ENCODE data around the gene SEC14L2. TPM values are rescaled to one million over a fixed set of nuclear protein-coding genes. Genes with fewer than 3 reads are reported as not detected.

Gene SEC14L2
- total and polyA plus RNA-seq, 4 donors: 6.1 to 10.3 (median 8.0) TPM

DNA sequence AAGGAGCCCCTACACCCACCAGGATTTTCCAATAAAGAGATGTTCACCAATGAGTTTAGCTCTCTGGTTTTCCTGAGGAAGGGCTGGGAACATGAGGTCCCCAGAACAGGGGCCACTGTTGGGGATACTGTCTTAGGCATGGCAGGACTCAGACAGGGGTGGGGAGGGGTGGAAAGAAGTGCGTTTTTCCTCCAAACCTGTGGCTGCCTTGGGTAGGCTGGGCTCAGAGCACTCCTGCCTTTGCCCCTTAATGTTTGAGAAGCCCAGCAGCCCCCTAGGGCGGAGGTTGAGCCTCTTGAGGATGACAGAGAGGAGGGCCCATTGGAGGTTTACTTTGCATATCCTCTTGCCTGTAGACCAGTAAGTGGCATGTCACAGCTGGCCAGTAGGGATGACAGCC is 39.4 kb downstream of the SEC14L2 start:
- WGBS, 2 donors: 82 to 100% methylated on average over 2 of the region's 2 CpGs
- Histone ChIP-seq H3K27me3 (ENCODE audit: control insufficient read depth in 3 of 3, insufficient read depth in 3 of 3, low read length in 2 of 3) (no peaks in the 10 kb centered on the region), H3K4me1 (ENCODE audit: control insufficient read depth in 5 of 5, insufficient read depth in 5 of 5, low read length in 5 of 5) (peaks cover 0 to 3% (median 0%) of the 10 kb centered on the region in 5 donors), H3K36me3 (ENCODE audit: control insufficient read depth in 4 of 4, insufficient read depth in 4 of 4, low read length in 4 of 4) (no peaks in the 10 kb centered on the region), H3K9ac (ENCODE audit: insufficient read depth in 1 of 2, low read length in 2 of 2) (no peak overlapping the region), H3K9me3 (ENCODE audit: control insufficient read depth in 4 of 4, insufficient read depth in 3 of 4, low read length in 3 of 4) (peaks cover 0 to 6% (median 0%) of the 10 kb centered on the region in 4 donors), H3K4me3 (no peak overlapping the region), H3K27ac (ENCODE audit: low read depth in 1 of 2, low read length in 1 of 2) (peak overlapping the region in 1 of 2 donors; percentile 61)
- peak; percentile 20 to 49 (median 30) for DNase-seq
- TF ChIP-seq, protein P1, sequence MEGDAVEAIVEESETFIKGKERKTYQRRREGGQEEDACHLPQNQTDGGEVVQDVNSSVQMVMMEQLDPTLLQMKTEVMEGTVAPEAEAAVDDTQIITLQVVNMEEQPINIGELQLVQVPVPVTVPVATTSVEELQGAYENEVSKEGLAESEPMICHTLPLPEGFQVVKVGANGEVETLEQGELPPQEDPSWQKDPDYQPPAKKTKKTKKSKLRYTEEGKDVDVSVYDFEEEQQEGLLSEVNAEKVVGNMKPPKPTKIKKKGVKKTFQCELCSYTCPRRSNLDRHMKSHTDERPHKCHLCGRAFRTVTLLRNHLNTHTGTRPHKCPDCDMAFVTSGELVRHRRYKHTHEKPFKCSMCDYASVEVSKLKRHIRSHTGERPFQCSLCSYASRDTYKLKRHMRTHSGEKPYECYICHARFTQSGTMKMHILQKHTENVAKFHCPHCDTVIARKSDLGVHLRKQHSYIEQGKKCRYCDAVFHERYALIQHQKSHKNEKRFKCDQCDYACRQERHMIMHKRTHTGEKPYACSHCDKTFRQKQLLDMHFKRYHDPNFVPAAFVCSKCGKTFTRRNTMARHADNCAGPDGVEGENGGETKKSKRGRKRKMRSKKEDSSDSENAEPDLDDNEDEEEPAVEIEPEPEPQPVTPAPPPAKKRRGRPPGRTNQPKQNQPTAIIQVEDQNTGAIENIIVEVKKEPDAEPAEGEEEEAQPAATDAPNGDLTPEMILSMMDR (IDR thresholded peaks at IDR 0.05; ENCODE audit: control extremely low read depth, extremely low read depth): no peak
- ATAC-seq (ENCODE audit: insufficient read depth, low FRiP score): no peak

GRCh38 chr22:30438559-30438958 is 41.7 kb downstream of the SEC14L2 start:
- DNase-seq: no peak
- Histone ChIP-seq H3K27me3 (ENCODE audit: control insufficient read depth in 3 of 3, insufficient read depth in 3 of 3, low read length in 2 of 3) (no peaks in the 10 kb centered on the region), H3K4me1 (ENCODE audit: control insufficient read depth in 5 of 5, insufficient read depth in 5 of 5, low read length in 5 of 5) (peaks cover 0 to 3% (median 0%) of the 10 kb centered on the region in 5 donors), H3K9ac (ENCODE audit: insufficient read depth in 1 of 2, low read length in 2 of 2) (no peak overlapping the region), H3K36me3 (ENCODE audit: control insufficient read depth in 4 of 4, insufficient read depth in 4 of 4, low read length in 4 of 4) (no peaks in the 10 kb centered on the region), H3K9me3 (ENCODE audit: control insufficient read depth in 4 of 4, insufficient read depth in 3 of 4, low read length in 3 of 4) (peaks cover 0 to 4% (median 0%) of the 10 kb centered on the region in 4 donors), H3K27ac (ENCODE audit: low read depth in 1 of 2, low read length in 1 of 2) (no peak overlapping the region), H3K4me3 (no peak overlapping the region)
- TF ChIP-seq, protein P1 (IDR thresholded peaks at IDR 0.05; ENCODE audit: control extremely low read depth, extremely low read depth): no peak
- WGBS, 2 donors: 81 to 85% methylated on average over 3 of the region's 3 CpGs
- no peak for ATAC-seq (ENCODE audit: insufficient read depth, low FRiP score)

DNA sequence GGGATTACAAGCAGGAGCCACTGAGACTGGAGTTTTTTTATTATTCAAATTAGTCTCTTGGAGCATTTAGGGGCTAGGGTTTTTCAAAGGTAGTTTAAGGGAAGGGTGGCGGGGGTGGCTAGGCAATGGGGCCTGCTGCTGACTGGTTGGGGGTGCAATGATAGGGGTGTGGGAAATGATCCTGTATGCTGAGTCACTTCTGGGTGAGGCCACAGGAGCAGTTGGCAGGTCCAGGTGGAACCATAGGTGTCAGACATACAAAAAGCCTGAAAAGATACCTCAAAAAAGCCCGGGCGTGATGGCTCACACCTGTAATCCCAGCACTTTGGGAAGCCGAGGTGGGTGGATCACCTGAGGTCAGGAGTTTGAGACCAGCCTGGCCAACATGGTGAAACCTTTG is 42.4 kb downstream of the SEC14L2 start:
- H3K9ac ChIP-seq (ENCODE audit: insufficient read depth in 1 of 2, low read length in 2 of 2): no peak overlapping the region
- H3K9me3 ChIP-seq (ENCODE audit: control insufficient read depth in 4 of 4, insufficient read depth in 3 of 4, low read length in 3 of 4): peaks cover 0 to 4% (median 0%) of the 10 kb centered on the region in 4 donors
- ATAC-seq (ENCODE audit: insufficient read depth, low FRiP score) (no peak), DNase-seq (no peak)
- TF ChIP-seq, protein P1 (IDR thresholded peaks at IDR 0.05; ENCODE audit: control extremely low read depth, extremely low read depth): no peak
- H3K36me3 ChIP-seq (ENCODE audit: control insufficient read depth in 4 of 4, insufficient read depth in 4 of 4, low read length in 4 of 4): no peaks in the 10 kb centered on the region
- no peak overlapping the region for H3K27ac ChIP-seq (ENCODE audit: low read depth in 1 of 2, low read length in 1 of 2)
- 85 to 91% methylated on average over 4 of the region's 4 CpGs for WGBS, 2 donors
- H3K4me3 ChIP-seq: no peak overlapping the region
- peaks cover 0 to 3% (median 0%) of the 10 kb centered on the region in 5 donors for H3K4me1 ChIP-seq (ENCODE audit: control insufficient read depth in 5 of 5, insufficient read depth in 5 of 5, low read length in 5 of 5)
- no peaks in the 10 kb centered on the region for H3K27me3 ChIP-seq (ENCODE audit: control insufficient read depth in 3 of 3, insufficient read depth in 3 of 3, low read length in 2 of 3)

DNA sequence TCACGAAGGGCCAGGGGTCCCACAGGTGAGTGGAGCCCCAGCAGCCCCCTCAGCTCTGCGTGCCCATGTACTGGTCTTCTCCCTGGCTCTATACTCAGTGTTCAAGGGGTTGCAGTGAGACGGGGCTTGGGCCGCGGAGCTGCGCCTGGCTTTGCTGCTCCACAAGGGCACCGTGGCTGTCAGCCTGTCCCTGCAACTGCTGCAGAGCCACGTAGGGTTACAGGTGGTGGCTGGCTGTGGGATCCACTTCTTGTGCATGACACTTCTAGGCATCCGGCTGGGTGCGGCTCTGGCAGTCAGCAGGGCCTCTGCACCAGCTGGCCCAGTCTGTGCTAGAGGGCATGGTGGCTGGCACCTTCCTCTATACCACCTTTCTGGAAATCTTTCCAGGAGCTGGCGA is 43.0 kb downstream of the SEC14L2 start:
- no peaks in the 10 kb centered on the region for H3K27me3 ChIP-seq (ENCODE audit: control insufficient read depth in 3 of 3, insufficient read depth in 3 of 3, low read length in 2 of 3)
- H3K4me1 ChIP-seq (ENCODE audit: control insufficient read depth in 5 of 5, insufficient read depth in 5 of 5, low read length in 5 of 5): peaks cover 0 to 3% (median 0%) of the 10 kb centered on the region in 5 donors
- TF ChIP-seq, protein P1 (IDR thresholded peaks at IDR 0.05; ENCODE audit: control extremely low read depth, extremely low read depth): no peak
- H3K36me3 ChIP-seq (ENCODE audit: control insufficient read depth in 4 of 4, insufficient read depth in 4 of 4, low read length in 4 of 4): no peaks in the 10 kb centered on the region
- no peak overlapping the region for H3K4me3 ChIP-seq
- ATAC-seq (ENCODE audit: insufficient read depth, low FRiP score) (no peak), DNase-seq (no peak)
- WGBS, 2 donors: 89 to 93% methylated on average over 11 of the region's 11 CpGs
- no peak overlapping the region for H3K27ac ChIP-seq (ENCODE audit: low read depth in 1 of 2, low read length in 1 of 2)
- no peak overlapping the region for H3K9ac ChIP-seq (ENCODE audit: insufficient read depth in 1 of 2, low read length in 2 of 2)
- H3K9me3 ChIP-seq (ENCODE audit: control insufficient read depth in 4 of 4, insufficient read depth in 3 of 4, low read length in 3 of 4): peaks cover 0 to 4% (median 0%) of the 10 kb centered on the region in 4 donors

Data from lung (tissue), 12 donors.